Stimulated activated CD8-positive, alpha-beta memory T cell treated with anti-CD3 and anti-CD28 coated beads, Interleukin-15, amount 100 ng/mL, for 48 hours (primary cell): Measurements from ENCODE around the gene CFHR4.
"Not testable (repeated sequence)": the region's sequence is repeated elsewhere in the genome, so short reads cannot be mapped to it uniquely, and the experiment has no call there.

ENCODE experiments used
- DNase-seq, 2 donors: peaks; one replicate each; pipeline ENCODE4 v3.0.0-alpha.2; 2020; ENCODE audit warnings: low read depth in 2 of 2

The CFHR4 gene

GRCh38 chr1:196941474-196941873, 53.6 kb downstream of the CFHR4 start:
- not testable (repeated sequence) for DNase-seq

GRCh38 chr1:196943568-196943967, 55.7 kb downstream of the CFHR4 start, which contains the start of gene CFHR2:
Gene CFHR2 (plus strand): TSS chr1:196943738. CDS start chr1:196943881, 143 bp downstream.
- DNase-seq = not testable (repeated sequence)

- DNase-seq = no peak
Measured at GRCh38 chr1:196951711-196952394, 64.0 kb downstream of the CFHR4 start.

- DNase-seq = no peak
Measured at GRCh38 chr1:196954778-196955177, 66.9 kb downstream of the CFHR4 start.

- DNase-seq = no peak
Measured at GRCh38 chr1:196955926-196956325, 68.1 kb downstream of the CFHR4 start.

DNA sequence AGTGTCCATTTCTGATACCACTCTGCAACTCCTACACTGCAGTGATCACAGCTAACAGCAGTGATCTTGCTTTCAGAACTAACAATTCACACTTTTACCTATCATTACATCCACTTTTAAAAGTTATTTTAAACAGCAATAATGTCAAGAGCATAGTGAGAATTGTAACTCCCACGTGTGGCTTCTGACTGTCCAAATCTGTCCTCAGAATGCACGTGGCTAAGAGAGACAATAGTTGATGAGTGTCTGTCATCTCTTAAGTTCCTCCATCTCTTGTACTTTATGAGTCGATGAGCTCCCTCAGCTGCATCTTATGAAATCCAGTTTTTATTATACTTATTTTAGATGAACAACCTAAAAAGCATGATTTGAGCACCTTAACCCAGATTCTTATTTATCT, 73.0 kb downstream of the CFHR4 start:
- DNase-seq = no peak
